ENCODE data around the gene P4HTM. TPM values are rescaled to one million over a fixed set of nuclear protein-coding genes. Genes with fewer than 3 reads are reported as not detected.

P4HTM gene
- total RNA-seq, 1 donor from 2014 or later, result 31.4 TPM

DNA sequence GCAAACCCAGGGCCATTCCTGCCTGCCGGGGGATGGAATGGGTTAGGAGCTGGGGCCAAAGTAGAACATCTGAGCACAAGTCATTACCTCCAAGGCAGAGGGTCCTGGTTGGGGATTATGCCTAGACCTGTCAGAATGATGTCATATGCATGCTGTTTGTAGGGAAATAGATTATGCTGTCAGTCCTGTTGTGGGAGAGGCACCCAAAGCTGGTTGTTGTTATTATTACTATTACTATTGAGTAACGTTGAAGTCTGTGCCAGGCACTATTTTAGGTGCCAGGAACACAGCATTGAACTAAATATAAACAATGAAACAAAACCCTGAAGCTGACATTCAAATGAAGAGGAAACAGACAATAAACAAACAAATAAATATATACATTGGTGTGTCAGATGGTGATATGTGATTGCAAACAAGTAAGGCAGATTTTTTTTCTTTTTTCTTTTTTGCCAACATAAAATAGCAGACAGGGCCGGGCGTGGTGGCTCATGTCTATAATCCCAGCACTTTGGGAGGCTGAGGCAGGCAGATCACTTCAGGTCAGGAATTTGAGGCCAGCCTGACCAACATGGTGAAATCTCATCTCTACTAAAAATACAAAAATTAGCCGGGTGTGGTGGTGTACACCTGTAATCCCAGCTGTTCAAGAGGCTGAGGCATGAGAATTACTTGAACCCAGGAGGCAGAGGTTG, 2.0 kb downstream of the P4HTM start:
- H3K27ac Mint-ChIP-seq (ENCODE audit: unreplicated experiment), result no peak overlapping the region
- no peaks in the 10 kb centered on the region for H3K9me3 Mint-ChIP-seq
- H3K27me3 Mint-ChIP-seq (ENCODE audit: low read depth), result no peaks in the 10 kb centered on the region
- H3K4me1 Mint-ChIP-seq, result peaks cover 31% of the 10 kb centered on the region
- DNase-seq (ENCODE audit: low read depth, low spot score), result no peak
- H3K4me3 Mint-ChIP-seq, result peak overlapping the region; percentile 95
- TF ChIP-seq, protein P1, sequence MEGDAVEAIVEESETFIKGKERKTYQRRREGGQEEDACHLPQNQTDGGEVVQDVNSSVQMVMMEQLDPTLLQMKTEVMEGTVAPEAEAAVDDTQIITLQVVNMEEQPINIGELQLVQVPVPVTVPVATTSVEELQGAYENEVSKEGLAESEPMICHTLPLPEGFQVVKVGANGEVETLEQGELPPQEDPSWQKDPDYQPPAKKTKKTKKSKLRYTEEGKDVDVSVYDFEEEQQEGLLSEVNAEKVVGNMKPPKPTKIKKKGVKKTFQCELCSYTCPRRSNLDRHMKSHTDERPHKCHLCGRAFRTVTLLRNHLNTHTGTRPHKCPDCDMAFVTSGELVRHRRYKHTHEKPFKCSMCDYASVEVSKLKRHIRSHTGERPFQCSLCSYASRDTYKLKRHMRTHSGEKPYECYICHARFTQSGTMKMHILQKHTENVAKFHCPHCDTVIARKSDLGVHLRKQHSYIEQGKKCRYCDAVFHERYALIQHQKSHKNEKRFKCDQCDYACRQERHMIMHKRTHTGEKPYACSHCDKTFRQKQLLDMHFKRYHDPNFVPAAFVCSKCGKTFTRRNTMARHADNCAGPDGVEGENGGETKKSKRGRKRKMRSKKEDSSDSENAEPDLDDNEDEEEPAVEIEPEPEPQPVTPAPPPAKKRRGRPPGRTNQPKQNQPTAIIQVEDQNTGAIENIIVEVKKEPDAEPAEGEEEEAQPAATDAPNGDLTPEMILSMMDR (conservative IDR thresholded peaks at IDR 0.05), result no peak
- peaks cover 2% of the 10 kb centered on the region for H3K36me3 Mint-ChIP-seq (ENCODE audit: low read depth)

DNA sequence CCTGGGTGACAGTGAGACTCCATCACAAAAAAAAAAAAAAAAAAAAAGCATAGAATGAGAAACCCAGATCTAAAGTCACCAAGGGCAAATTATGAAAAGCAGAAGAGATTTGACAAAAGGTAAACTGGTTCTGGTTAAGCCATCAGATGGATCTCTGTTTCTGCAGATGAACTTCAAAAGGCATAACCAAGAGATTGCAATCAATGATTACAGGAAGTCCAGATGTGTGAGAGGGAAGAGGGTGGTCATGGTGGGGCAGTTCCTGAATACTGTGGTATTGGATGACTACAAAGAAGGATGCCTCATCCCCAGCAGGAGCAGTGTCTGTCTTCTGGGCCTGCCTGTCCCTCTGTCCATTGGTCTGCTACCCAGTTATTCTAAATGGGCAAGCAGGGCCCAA, 3.8 kb downstream of the P4HTM start:
- no peak for DNase-seq (ENCODE audit: low read depth, low spot score)
- Mint-ChIP-seq H3K27ac (ENCODE audit: unreplicated experiment) (no peak overlapping the region), H3K9me3 (no peaks in the 10 kb centered on the region), H3K4me3 (no peak overlapping the region), H3K27me3 (ENCODE audit: low read depth) (no peaks in the 10 kb centered on the region), H3K4me1 (peaks cover 41% of the 10 kb centered on the region), H3K36me3 (ENCODE audit: low read depth) (peaks cover 2% of the 10 kb centered on the region)
- TF ChIP-seq, protein P1 (conservative IDR thresholded peaks at IDR 0.05), result no peak

DNA sequence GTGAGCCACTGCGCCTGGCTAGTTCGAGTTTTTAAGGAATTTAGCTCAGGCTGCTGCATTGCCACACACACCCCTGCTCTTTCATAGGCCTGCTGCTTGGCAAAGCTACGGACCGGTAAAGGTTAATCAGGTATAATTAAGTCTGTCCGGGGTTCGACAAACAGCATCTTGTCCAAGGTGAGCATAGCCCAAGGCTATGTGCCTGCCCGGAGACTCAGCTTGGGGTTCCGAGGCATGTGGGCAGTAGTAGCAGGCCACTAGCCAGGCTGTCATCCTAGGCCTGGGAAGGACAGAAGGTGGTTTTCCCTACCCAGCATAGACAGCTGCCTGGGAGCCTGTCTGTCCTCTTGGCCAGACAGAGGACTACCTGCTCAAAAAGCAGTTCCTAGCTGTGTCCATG, 6.6 kb downstream of the P4HTM start:
- H3K4me3 Mint-ChIP-seq, result no peak overlapping the region
- TF ChIP-seq, protein P1 (conservative IDR thresholded peaks at IDR 0.05), result no peak
- peaks cover 2% of the 10 kb centered on the region for H3K36me3 Mint-ChIP-seq (ENCODE audit: low read depth)
- no peak overlapping the region for H3K27ac Mint-ChIP-seq (ENCODE audit: unreplicated experiment)
- no peaks in the 10 kb centered on the region for H3K9me3 Mint-ChIP-seq
- H3K4me1 Mint-ChIP-seq, result peaks cover 25% of the 10 kb centered on the region
- H3K27me3 Mint-ChIP-seq (ENCODE audit: low read depth), result no peaks in the 10 kb centered on the region
- no peak for DNase-seq (ENCODE audit: low read depth, low spot score)

DNA sequence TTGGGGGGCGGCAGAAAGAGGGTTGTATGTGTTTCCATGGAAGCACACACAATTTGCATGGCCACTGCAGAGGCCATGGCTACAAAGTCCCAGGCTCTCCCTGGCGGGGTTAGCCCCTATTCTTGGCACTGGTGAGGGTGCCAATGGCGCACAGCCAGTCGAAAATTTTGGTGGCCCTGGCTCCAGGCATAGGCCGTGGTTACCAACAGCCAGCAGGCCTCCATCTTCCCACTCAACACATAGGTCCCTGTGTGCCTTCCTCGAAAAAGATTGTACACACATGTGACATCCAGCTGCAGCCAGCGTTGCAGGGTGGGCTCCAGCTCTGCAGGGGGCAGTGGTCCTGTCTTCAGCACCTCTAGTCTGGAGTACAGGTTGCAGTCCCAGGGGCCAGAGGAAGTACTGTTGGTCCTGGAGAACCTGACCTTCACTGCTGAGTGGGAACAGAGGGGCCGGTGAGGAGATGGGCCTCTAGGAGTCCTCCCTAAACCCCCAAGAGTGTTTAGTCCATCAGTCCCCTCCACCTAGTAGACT, 7.1 kb downstream of the P4HTM start:
- H3K4me1 Mint-ChIP-seq, result peaks cover 19% of the 10 kb centered on the region
- H3K4me3 Mint-ChIP-seq, result no peak overlapping the region
- H3K36me3 Mint-ChIP-seq (ENCODE audit: low read depth), result peaks cover 2% of the 10 kb centered on the region
- H3K27ac Mint-ChIP-seq (ENCODE audit: unreplicated experiment), result no peak overlapping the region
- no peak for DNase-seq (ENCODE audit: low read depth, low spot score)
- H3K27me3 Mint-ChIP-seq (ENCODE audit: low read depth), result no peaks in the 10 kb centered on the region
- TF ChIP-seq, protein P1 (conservative IDR thresholded peaks at IDR 0.05), result no peak
- no peaks in the 10 kb centered on the region for H3K9me3 Mint-ChIP-seq

DNA sequence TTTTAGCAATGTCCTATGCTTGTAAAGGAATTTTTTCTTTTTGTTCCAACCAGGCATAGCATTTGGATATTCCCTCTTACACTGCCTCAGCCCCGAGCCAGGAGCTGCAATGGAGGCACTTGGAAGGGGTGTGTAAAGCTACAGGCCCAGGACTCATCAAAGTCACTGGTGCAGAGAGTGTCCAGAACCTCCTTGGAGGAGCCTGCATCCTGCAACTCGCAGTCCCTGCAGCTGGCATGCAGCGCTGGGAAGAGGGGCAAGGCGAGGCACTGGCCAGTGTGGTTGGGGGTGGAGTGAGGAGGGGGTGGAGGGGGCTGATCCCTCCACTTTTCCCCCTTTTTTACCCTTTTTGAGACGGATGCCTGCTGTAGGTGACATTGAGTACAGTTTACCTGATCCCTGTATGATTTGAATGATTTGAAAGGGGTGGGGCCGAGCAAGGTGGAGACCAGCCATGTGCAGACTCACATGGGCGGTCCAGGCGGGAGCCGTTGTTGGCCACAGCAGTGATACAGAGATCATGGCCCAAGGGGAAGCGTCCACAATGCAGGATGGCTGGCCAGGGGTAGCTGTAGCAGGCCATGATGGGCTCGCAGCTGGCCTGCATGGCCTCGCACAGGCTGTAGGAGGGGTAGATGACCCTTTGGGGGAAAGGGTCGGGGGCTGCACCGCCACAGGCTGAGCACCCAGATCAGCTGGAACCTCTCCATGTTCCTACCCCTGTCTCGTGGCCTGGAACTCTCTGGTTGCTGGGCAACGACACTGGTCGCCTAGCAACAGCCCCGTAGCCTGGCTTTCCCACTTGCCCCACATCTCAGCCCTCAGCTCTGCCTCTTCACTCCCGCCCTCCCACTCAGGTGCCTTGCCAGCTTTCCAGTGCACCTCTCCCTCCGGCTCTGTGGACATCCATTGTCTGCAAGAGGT, 7.9 kb downstream of the P4HTM start:
- TF ChIP-seq, protein P1 (conservative IDR thresholded peaks at IDR 0.05), result no peak
- peak overlapping the region; percentile 44 for H3K4me3 Mint-ChIP-seq
- peak; percentile 48 for DNase-seq (ENCODE audit: low read depth, low spot score)
- H3K9me3 Mint-ChIP-seq, result no peaks in the 10 kb centered on the region
- no peak overlapping the region for H3K27ac Mint-ChIP-seq (ENCODE audit: unreplicated experiment)
- H3K36me3 Mint-ChIP-seq (ENCODE audit: low read depth), result peaks cover 2% of the 10 kb centered on the region
- H3K4me1 Mint-ChIP-seq, result peaks cover 19% of the 10 kb centered on the region
- H3K27me3 Mint-ChIP-seq (ENCODE audit: low read depth), result no peaks in the 10 kb centered on the region
